Stomach (tissue), 4 donors: ENCODE data around the gene TEAD4.

Experiments
- CTCF ChIP-seq, 7 experiments: fragments of 450-650 bp in 4 of 7; fragments of 200-600 bp in 3 of 7; sonication (generic) in 3 of 7; IDR thresholded peaks; one replicate each; pipeline ENCODE4 v1.5.1; 2016 to 2019; ENCODE audit warnings: antibody characterized with exemption in 7 of 7, control low read depth in 2 of 7, mild to moderate bottlenecking in 1 of 7
- EP300 ChIP-seq: sonication (generic); formaldehyde crosslinking; IDR thresholded peaks from one replicate; pipeline ENCODE4 v1.6.1; 2017; ENCODE audit warnings: antibody characterized with exemption
- POLR2A ChIP-seq, 4 donors: fragments of 450-650 bp; IDR thresholded peaks; one replicate each; pipeline ENCODE4 v1.6.1; 2016; ENCODE audit warnings: antibody characterized with exemption in 4 of 4, control low read depth in 2 of 4, mild to moderate bottlenecking in 1 of 4, moderate library complexity in 1 of 4
- POLR2AphosphoS5 ChIP-seq, 3 donors: sonication (generic); formaldehyde crosslinking; IDR thresholded peaks; one replicate each; pipeline ENCODE4 v1.6.1; 2016; ENCODE audit warnings: antibody characterized with exemption in 3 of 3

- TF ChIP-seq POLR2A (IDR thresholded peaks at IDR 0.05) = no peak
- no peak for TF ChIP-seq EP300
- TF ChIP-seq CTCF (IDR thresholded peaks at IDR 0.05) = no peak
- TF ChIP-seq POLR2AphosphoS5 (IDR thresholded peaks at IDR 0.05) = no peak
These were observed 79.0 kb downstream of the TEAD4 start for GRCh38 chr12:3038166-3038565.
